GM10847 (cell line): Measurements from ENCODE around the gene DOCK9.

Experiments used
- POLR2A ChIP-seq: IDR thresholded peaks from 2 replicates; pipeline ENCODE4 v1.6.1; 2011; ENCODE audit not compliant: insufficient read length; ENCODE audit errors: extremely low read depth

Gene DOCK9

GRCh38 chr13:98828614-98829013 lies 149.2 kb downstream of the DOCK9 start:
- no peak for TF ChIP-seq POLR2A

DNA sequence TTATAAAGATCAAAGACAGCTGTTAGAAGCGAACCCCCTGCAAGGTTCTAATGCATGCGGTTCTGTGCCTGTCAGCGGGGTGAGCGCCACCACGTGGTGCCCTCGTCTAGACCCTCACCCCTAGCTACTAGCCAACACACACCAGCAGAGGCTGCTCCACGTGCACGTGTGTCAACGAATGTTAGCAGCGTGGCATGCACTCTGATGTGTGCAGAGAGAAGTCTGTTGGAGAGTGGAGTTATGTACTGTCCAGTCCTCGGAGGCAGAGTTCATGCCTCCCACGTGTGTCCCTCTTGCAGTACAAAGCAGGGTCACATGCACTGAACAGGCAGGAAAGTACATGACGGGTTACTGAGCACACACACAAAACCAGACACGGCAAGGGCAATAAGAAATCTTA lies 150.4 kb downstream of the DOCK9 start:
- TF ChIP-seq POLR2A = no peak

DNA sequence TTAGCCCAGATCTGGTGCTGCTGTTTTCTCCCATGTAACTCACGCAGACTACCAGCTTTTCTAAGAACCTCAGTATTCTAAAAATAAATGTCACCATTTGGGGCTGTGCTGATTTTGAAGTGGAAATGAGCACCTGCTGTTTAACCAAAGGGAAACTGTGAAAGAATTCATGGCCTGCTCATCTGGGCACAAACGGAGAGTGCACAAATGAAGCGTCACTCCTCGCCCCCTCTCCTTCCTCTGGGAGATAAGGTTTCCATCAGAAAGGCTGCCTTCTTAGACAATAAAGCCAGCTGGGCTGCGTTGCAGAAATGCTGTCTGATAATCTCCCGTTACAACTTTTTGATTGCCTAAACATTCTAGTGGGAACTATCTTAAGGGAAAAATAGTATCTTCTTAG lies 151.7 kb downstream of the DOCK9 start:
- TF ChIP-seq POLR2A = no peak

DNA sequence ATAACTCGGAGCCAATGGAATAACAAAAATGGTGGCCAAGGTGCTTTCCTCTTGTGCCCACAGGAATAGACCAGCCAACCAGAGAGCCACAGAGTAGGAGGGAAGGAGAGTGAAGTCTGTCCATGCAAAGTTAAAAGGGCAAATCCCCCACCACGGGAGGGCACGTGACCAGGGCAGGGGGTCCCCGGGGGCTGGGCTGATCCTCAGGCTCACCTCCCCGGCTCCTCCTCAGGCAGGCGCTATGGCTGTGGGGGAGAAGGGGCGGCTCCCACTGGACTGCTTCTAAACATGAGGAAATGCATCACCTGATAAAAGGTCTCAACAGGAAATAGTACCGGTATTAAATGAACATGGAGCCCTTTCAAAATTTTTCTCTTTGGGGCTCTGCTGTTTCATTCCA lies 152.2 kb downstream of the DOCK9 start:
- no peak for TF ChIP-seq POLR2A

GRCh38 chr13:98824376-98825160 lies 153.3 kb downstream of the DOCK9 start:
- no peak for TF ChIP-seq POLR2A

- no peak for TF ChIP-seq POLR2A
These were observed 154.4 kb downstream of the DOCK9 start for GRCh38 chr13:98823442-98823841.

DNA sequence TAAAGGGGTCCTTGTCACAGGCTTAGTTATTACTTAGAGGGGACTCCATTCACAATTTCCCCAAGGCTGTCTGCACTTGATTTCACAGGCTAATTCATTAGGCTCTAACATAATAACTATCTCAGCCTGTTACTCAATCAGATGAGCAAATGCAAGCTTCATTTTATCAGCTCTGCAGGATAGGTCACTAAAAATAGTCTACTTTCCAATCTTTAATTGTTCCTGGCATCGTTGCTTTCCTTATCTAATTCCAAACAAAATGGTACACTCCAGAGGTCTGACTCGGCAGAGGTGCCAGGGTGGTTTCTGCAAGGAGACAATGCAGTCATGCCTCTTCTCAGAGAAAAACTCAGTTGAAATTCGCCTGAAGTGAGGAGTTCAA lies 155.6 kb downstream of the DOCK9 start:
- no peak for TF ChIP-seq POLR2A

- TF ChIP-seq POLR2A = no peak
These were observed 156.3 kb downstream of the DOCK9 start for GRCh38 chr13:98821372-98822224.

DNA sequence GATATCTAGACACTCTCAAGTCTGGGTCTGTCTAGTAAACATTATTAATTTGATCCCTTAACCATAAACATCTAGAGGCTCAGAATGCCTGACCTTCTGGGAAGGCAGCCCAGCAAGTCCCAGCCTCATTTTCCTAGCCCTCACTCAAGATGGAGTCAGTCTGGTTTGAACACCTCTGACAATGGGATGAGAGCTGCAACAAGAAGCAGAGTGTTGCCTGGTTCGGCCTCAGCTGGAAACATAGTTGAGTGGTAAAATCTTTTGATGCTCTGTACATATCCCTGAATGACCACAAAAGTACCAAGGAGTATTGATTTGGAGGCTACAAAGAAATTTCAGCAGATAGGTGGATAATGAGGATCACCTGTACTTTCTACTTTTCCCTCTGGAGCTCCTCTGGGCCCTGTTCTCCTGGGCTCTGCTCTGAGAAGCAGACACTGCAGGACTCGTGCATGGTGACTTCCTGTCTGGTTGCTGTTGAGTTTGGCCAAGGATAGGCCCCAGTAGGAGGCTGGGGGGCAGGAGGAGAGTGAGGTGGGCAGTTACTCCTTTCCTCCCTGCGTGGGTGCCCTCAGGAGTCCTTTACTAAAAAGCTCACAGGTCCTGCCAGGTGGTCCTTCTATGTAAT lies 157.0 kb downstream of the DOCK9 start:
- no peak for TF ChIP-seq POLR2A

- no peak for TF ChIP-seq POLR2A
These were observed 157.6 kb downstream of the DOCK9 start for GRCh38 chr13:98820300-98820699.

DNA sequence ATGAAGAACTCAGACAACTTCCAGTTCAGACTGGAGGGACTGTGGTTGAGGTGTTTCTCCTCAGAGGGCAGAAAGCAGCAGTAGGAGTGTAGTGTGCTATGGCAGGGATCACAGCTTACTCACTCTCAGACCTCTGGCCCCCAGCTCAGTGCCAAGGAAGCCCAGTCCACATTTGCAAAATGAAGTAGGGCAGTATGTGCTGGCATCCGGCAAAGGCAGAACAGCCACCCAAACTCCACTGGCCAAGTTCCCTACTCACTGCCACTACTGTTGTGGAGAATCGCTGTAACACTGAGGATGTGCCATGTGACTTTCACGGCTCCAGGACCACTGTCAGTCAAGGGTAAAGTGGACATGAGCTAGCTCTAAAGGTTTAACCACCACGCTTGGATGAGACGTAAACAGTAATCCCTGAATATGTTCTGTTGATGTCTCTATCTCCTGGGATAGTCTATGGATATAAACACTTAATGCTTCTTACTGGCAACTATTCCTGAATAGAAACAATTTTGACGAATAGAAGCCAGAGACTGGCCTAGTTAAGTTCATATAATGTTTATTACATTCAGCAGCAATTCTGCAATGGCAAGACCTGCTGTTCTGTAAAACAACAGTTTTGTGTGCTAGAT lies 158.4 kb downstream of the DOCK9 start:
- no peak for TF ChIP-seq POLR2A

DNA sequence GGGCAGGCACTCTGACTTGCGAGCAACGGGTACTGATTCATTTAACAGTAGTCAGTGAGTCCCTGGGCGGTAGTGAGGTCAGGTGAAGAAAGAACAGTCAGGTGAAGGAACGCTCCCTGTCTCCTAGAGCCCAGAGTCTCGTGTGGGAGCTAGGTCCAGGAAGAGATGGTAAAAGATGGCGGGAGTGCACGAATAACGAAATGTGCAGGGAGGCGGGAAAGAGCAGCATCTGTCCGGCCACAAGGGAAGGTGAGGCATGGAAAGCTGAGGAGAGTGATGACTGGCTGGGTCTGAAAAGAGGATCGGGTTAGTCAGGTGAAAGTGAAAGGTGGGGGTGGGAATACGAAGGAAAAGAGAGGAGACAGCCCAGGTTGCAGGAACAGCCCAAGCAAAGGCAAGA lies 161.5 kb downstream of the DOCK9 start:
- TF ChIP-seq POLR2A = no peak

- TF ChIP-seq POLR2A = no peak
These were observed 163.9 kb downstream of the DOCK9 start for GRCh38 chr13:98813993-98814392.

DNA sequence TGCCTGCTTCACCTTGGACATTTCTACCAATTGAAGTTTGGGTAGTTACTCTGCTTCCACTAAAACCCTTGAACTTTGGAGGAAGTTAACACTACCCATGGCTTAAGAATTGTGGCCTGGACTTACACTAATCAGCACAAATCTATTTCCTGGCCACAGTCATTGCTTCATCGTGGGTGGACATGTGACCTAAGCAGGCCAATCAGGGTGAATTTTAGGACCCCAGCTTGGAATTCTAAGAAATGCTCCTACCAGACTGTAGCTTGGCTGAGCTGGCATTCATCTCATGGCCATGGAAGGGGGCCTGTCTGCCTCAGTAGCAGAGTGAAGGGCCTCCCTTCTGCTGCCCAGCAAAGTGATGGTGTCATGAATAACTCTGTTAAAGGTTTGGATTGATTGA lies 167.1 kb downstream of the DOCK9 start:
- no peak for TF ChIP-seq POLR2A

- TF ChIP-seq POLR2A = no peak
These were observed 168.5 kb downstream of the DOCK9 start for GRCh38 chr13:98809345-98809777.
